B cell (primary cell): ENCODE measurements around the gene NKX1-1.

ENCODE experiments used
- CTCF ChIP-seq: fragments of 200-600 bp; IDR thresholded peaks from one replicate; pipeline ENCODE4 v1.8.0; 2022; ENCODE audit warnings: antibody characterized with exemption, mild to moderate bottlenecking
- EZH2 ChIP-seq: IDR thresholded peaks from 2 replicates; pipeline ENCODE4 v1.6.1; 2012; ENCODE audit warnings: borderline replicate concordance, low read depth, mild to moderate bottlenecking, moderate library complexity, low read length; ENCODE audit not compliant: insufficient read depth, poor library complexity, severe bottlenecking

GRCh38 chr4:1403591-1404572 lies 2.4 kb downstream of the NKX1-1 start:
- TF ChIP-seq CTCF (no peak), EZH2 (no peak)
